Activated gamma-delta T cell treated with Interleukin-2 at 50 U/mL for 16 hours (primary cell): Measurements from ENCODE around the gene RBFOX2.

Experiments
- DNase-seq: peaks from one replicate; pipeline ENCODE4 v3.0.0-alpha.2; 2020

Gene RBFOX2

GRCh38 chr22:35971456-35972119 lies 57.0 kb downstream of the RBFOX2 start:
- no peak for DNase-seq

- no peak for DNase-seq
Observed at GRCh38 chr22:35970616-35971455, 57.8 kb downstream of the RBFOX2 start.

- no peak for DNase-seq
Observed at GRCh38 chr22:35967046-35967397, 61.6 kb downstream of the RBFOX2 start.

GRCh38 chr22:35966314-35967045 lies 62.1 kb downstream of the RBFOX2 start:
- DNase-seq, result no peak

GRCh38 chr22:35963237-35963810 lies 65.3 kb downstream of the RBFOX2 start:
- DNase-seq, result no peak

- no peak for DNase-seq
Observed at GRCh38 chr22:35961480-35962295, 66.9 kb downstream of the RBFOX2 start.

GRCh38 chr22:35960854-35961253 lies 67.8 kb downstream of the RBFOX2 start:
- DNase-seq, result no peak

- no peak for DNase-seq
Observed at GRCh38 chr22:35959121-35959800, 69.4 kb downstream of the RBFOX2 start.

- DNase-seq, result no peak
Observed at GRCh38 chr22:35958334-35958733, 70.3 kb downstream of the RBFOX2 start.

- no peak for DNase-seq
Observed at GRCh38 chr22:35957589-35957988, 71.0 kb downstream of the RBFOX2 start.

GRCh38 chr22:35956850-35957249 lies 71.8 kb downstream of the RBFOX2 start:
- no peak for DNase-seq

- DNase-seq, result no peak
Observed at GRCh38 chr22:35955546-35955945, 73.1 kb downstream of the RBFOX2 start.

- DNase-seq, result no peak
Observed at GRCh38 chr22:35952576-35952975, 76.0 kb downstream of the RBFOX2 start.

GRCh38 chr22:35950262-35950661 lies 78.4 kb downstream of the RBFOX2 start:
- DNase-seq, result no peak

GRCh38 chr22:35949243-35949642 lies 79.4 kb downstream of the RBFOX2 start:
- DNase-seq, result no peak

GRCh38 chr22:35947794-35948425 lies 80.7 kb downstream of the RBFOX2 start:
- DNase-seq, result no peak

GRCh38 chr22:35944458-35944857 lies 84.2 kb downstream of the RBFOX2 start:
- no peak for DNase-seq

- DNase-seq, result no peak
Observed at GRCh38 chr22:35940166-35940565, 88.5 kb downstream of the RBFOX2 start.

GRCh38 chr22:35938226-35938625 lies 90.4 kb downstream of the RBFOX2 start:
- no peak for DNase-seq

GRCh38 chr22:35930933-35931332 lies 97.7 kb downstream of the RBFOX2 start:
- no peak for DNase-seq

- DNase-seq, result no peak
Observed at GRCh38 chr22:35928285-35928798, 100.3 kb downstream of the RBFOX2 start.
